GM12878 (cell line): Measurements from ENCODE around the gene PCSK1.

Experiments used
- ATF7 ChIP-seq: fragments of 450-650 bp; IDR thresholded peaks from 2 replicates; pipeline ENCODE4 v1.6.1; 2016; ENCODE audit warnings: low read depth, mild to moderate bottlenecking
- NFXL1 ChIP-seq: fragments of 450-650 bp; IDR thresholded peaks from 2 replicates; pipeline ENCODE4 v1.6.1; 2017; ENCODE audit warnings: antibody characterized with exemption, mild to moderate bottlenecking, borderline replicate concordance
- NFYB ChIP-seq: IDR thresholded peaks from 2 replicates; pipeline ENCODE4 v1.6.1; 2011; ENCODE audit warnings: low read depth, mild to moderate bottlenecking, low read length, improper control_type of control experiment, moderate library complexity; ENCODE audit not compliant: insufficient read depth
- NR2C2 ChIP-seq: IDR thresholded peaks from 2 replicates; pipeline ENCODE4 v1.6.1; 2011; ENCODE audit warnings: borderline replicate concordance, low read depth; ENCODE audit not compliant: control insufficient read depth, insufficient read length
- NRF1 ChIP-seq: conservative IDR thresholded peaks from 2 replicates; pipeline ENCODE4 v1.6.1; 2011; ENCODE audit warnings: mild to moderate bottlenecking, low read depth, low read length, improper control_type of control experiment
- POLR2A ChIP-seq: IDR thresholded peaks from 2 replicates; pipeline ENCODE4 v1.6.1; 2011; ENCODE audit warnings: low read depth, mild to moderate bottlenecking, low read length
- POLR2AphosphoS5 ChIP-seq: IDR thresholded peaks from 2 replicates; pipeline ENCODE4 v1.6.1; 2011; ENCODE audit warnings: mild to moderate bottlenecking, low read length, inconsistent platforms
- RFX5 ChIP-seq: IDR thresholded peaks from 2 replicates; pipeline ENCODE4 v1.6.1; 2011; ENCODE audit warnings: low read depth, low read length, improper control_type of control experiment
- SIN3A ChIP-seq: IDR thresholded peaks from 2 replicates; pipeline ENCODE4 v1.6.1; 2012; ENCODE audit warnings: low read depth, low read length, improper control_type of control experiment
- SMC3 ChIP-seq: IDR thresholded peaks from 2 replicates; pipeline ENCODE4 v1.6.1; 2011; ENCODE audit warnings: low read length, improper control_type of control experiment, borderline replicate concordance
- SPI1 ChIP-seq: IDR thresholded peaks from 2 replicates; pipeline ENCODE4 v1.6.1; 2011; ENCODE audit warnings: low read depth, mild to moderate bottlenecking, low read length, moderate library complexity, borderline replicate concordance; ENCODE audit not compliant: insufficient read depth
- TCF12 ChIP-seq: IDR thresholded peaks from 2 replicates; pipeline ENCODE4 v1.6.1; 2011; ENCODE audit warnings: low read depth, mild to moderate bottlenecking, low read length
- TCF7 ChIP-seq: IDR thresholded peaks from 2 replicates; pipeline ENCODE4 v1.6.1; 2014; ENCODE audit warnings: antibody characterized with exemption, borderline replicate concordance
- TF ChIP-seq, protein P1 (sequence below), 3 experiments: IDR thresholded peaks in 2 of 3; conservative IDR thresholded peaks in 1 of 3; 2 replicates each; pipeline ENCODE4 v1.5.1; 2011; ENCODE audit warnings: low read depth in 3 of 3, low read length in 3 of 3, mild to moderate bottlenecking in 3 of 3, control low read depth in 2 of 3, moderate library complexity in 2 of 3, inconsistent platforms in 1 of 3, mixed read lengths in 1 of 3; ENCODE audit not compliant: control insufficient read depth in 2 of 3, insufficient read depth in 1 of 3; ENCODE audit errors: extremely low read depth in 1 of 3

DNA sequence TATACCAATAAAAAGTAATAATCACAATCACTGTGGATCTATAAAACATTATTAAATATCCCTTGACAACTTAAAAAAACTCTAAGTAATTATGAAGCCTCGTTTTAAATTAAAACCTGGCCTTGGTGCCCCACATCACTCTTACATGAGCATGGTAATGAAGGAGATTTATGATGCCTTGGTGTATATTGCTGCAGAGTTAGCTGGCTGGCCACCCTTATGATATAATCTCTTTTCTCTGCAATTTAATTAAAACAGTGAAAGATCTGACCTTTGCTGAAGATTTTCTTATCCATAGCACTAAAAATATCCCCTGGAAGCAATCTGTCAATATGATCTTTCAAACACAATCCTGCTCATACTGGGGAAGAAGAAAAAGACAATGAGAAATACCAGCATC lies 48.8 kb upstream of the PCSK1 start:
- TF ChIP-seq, protein P1, sequence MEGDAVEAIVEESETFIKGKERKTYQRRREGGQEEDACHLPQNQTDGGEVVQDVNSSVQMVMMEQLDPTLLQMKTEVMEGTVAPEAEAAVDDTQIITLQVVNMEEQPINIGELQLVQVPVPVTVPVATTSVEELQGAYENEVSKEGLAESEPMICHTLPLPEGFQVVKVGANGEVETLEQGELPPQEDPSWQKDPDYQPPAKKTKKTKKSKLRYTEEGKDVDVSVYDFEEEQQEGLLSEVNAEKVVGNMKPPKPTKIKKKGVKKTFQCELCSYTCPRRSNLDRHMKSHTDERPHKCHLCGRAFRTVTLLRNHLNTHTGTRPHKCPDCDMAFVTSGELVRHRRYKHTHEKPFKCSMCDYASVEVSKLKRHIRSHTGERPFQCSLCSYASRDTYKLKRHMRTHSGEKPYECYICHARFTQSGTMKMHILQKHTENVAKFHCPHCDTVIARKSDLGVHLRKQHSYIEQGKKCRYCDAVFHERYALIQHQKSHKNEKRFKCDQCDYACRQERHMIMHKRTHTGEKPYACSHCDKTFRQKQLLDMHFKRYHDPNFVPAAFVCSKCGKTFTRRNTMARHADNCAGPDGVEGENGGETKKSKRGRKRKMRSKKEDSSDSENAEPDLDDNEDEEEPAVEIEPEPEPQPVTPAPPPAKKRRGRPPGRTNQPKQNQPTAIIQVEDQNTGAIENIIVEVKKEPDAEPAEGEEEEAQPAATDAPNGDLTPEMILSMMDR (IDR thresholded peaks at IDR 0.05 in 2 of 3, conservative IDR thresholded peaks at IDR 0.05 in 1 of 3; ENCODE audit: control insufficient read depth in 2 of 3, extremely low read depth in 1 of 3, insufficient read depth in 1 of 3, low read depth in 3 of 3, low read length in 3 of 3): no peak
- TF ChIP-seq SMC3: no peak
- TF ChIP-seq SPI1: no peak
- TF ChIP-seq TCF12: no peak
- TF ChIP-seq POLR2A: no peak
- no peak for TF ChIP-seq TCF7
- no peak for TF ChIP-seq RFX5
- TF ChIP-seq POLR2AphosphoS5: no peak
- no peak for TF ChIP-seq NFXL1
- no peak for TF ChIP-seq NRF1
- no peak for TF ChIP-seq SIN3A
- no peak for TF ChIP-seq NR2C2
- no peak for TF ChIP-seq NFYB
- no peak for TF ChIP-seq ATF7
